Upper lobe of left lung (tissue), 4 donors: ENCODE results near the gene TLE3.

Source experiments
- POLR2A ChIP-seq, 4 donors: fragments of 450-650 bp; IDR thresholded peaks; one replicate each; pipeline ENCODE4 v1.5.1; 2016 to 2017; ENCODE audit warnings: antibody characterized with exemption in 4 of 4, mild to moderate bottlenecking in 2 of 4
- POLR2AphosphoS5 ChIP-seq, 2 donors: sonication (generic); formaldehyde crosslinking; IDR thresholded peaks; one replicate each; pipeline ENCODE4 v1.5.1; 2017; ENCODE audit warnings: antibody characterized with exemption in 2 of 2

GRCh38 chr15:70060214-70060992 lies 37.3 kb downstream of the TLE3 start:
- no peak for TF ChIP-seq POLR2AphosphoS5 (IDR thresholded peaks at IDR 0.05)
- TF ChIP-seq POLR2A (IDR thresholded peaks at IDR 0.05), result no peak
